Neural cell (in vitro differentiated cells): Measurements from ENCODE around the gene CD3G. TPM values are rescaled to one million over a fixed set of nuclear protein-coding genes. Genes with fewer than 3 reads are reported as not detected.
"Not testable (repeated sequence)": the region's sequence is repeated elsewhere in the genome, so short reads cannot be mapped to it uniquely, and the experiment has no call there.

Source experiments
- H2AFZ ChIP-seq: fragments of 200-600, 300-800 bp; sonication (generic), shearing (Covaris generic); 2 replicates; pipeline ENCODE4 v1.6.0; 2014; ENCODE audit warnings: low read depth, mild to moderate bottlenecking, antibody characterized with exemption, low read length, moderate library complexity
- H3F3A ChIP-seq: fragments of 200-600 bp; shearing (Covaris generic); 2 replicates; pipeline ENCODE4 v1.6.1; 2016; ENCODE audit warnings: mild to moderate bottlenecking, moderate library complexity, mixed read lengths, antibody characterized with exemption, low read length; ENCODE audit not compliant: insufficient read depth, poor library complexity, severe bottlenecking
- H3K27ac ChIP-seq: fragments of 200-600, 300-800 bp; sonication (generic), shearing (Covaris generic); 2 replicates; pipeline ENCODE4 v1.5.1; 2014; ENCODE audit warnings: mild to moderate bottlenecking, low read length, moderate library complexity
- H3K27me3 ChIP-seq: fragments of 300-800, 200-600 bp; sonication (generic), shearing (Covaris generic); 2 replicates; pipeline ENCODE4 v1.6.0; 2014; ENCODE audit warnings: mild to moderate bottlenecking, low read depth, low read length, moderate library complexity; ENCODE audit not compliant: insufficient read depth
- H3K36me3 ChIP-seq: fragments of 300-800, 200-600 bp; sonication (generic), shearing (Covaris generic); 2 replicates; pipeline ENCODE4 v1.5.1; 2014; ENCODE audit warnings: mild to moderate bottlenecking, antibody characterized with exemption, low read length, moderate library complexity; ENCODE audit not compliant: insufficient read depth
- H3K4me2 ChIP-seq: fragments of 300-800, 200-600 bp; sonication (generic), shearing (Covaris generic); 2 replicates; pipeline ENCODE4 v1.6.0; 2014; ENCODE audit warnings: mild to moderate bottlenecking, low read length
- H3K4me3 ChIP-seq: fragments of 300-800, 200-600 bp; sonication (generic), shearing (Covaris generic); 2 replicates; pipeline ENCODE4 v1.5.1; 2014; ENCODE audit warnings: mild to moderate bottlenecking, low read length, moderate library complexity
- H3K79me2 ChIP-seq: fragments of 200-600 bp; shearing (Covaris generic); replicated peaks from 2 replicates; pipeline ENCODE4 v1.6.0; 2014; ENCODE audit warnings: mild to moderate bottlenecking, low read length, moderate library complexity; ENCODE audit not compliant: insufficient read depth
- H3K9ac ChIP-seq: fragments of 300-800, 200-600 bp; sonication (generic), shearing (Covaris generic); 2 replicates; pipeline ENCODE4 v1.6.1; 2016; ENCODE audit warnings: mild to moderate bottlenecking, low read length, mixed read lengths
- H3K9me2 ChIP-seq: fragments of 200-600 bp; shearing (Covaris generic); 2 replicates; pipeline ENCODE4 v1.6.1; 2016; ENCODE audit warnings: mild to moderate bottlenecking, low read length, mixed read lengths; ENCODE audit not compliant: insufficient read depth
- H3K9me3 ChIP-seq: fragments of 200-600, 300-800 bp; sonication (generic), shearing (Covaris generic); 2 replicates; pipeline ENCODE4 v1.6.1; 2016; ENCODE audit warnings: mild to moderate bottlenecking, mixed run types, low read length, moderate library complexity, mixed read lengths
- H4K20me1 ChIP-seq: fragments of 200-600 bp; shearing (Covaris generic); 2 replicates; pipeline ENCODE4 v1.6.1; 2016; ENCODE audit warnings: mild to moderate bottlenecking, mixed run types; ENCODE audit not compliant: insufficient read depth
- EP300 ChIP-seq: fragments of 450-650 bp; conservative IDR thresholded peaks from 2 replicates; pipeline ENCODE4 v1.6.1; 2014; ENCODE audit warnings: antibody characterized with exemption, mild to moderate bottlenecking, moderate library complexity; ENCODE audit not compliant: poor library complexity, severe bottlenecking
- EZH2 ChIP-seq: fragments of 200-600, 300-800 bp; shearing (Covaris generic), sonication (generic); IDR thresholded peaks from 2 replicates; pipeline ENCODE4 v1.6.1; 2014; ENCODE audit warnings: antibody characterized with exemption, low read length, borderline replicate concordance, mild to moderate bottlenecking; ENCODE audit not compliant: insufficient read depth, poor library complexity, severe bottlenecking
- MXI1 ChIP-seq: fragments of 450-650 bp; conservative IDR thresholded peaks from 2 replicates; pipeline ENCODE4 v1.6.1; 2014; ENCODE audit warnings: antibody characterized with exemption, mild to moderate bottlenecking; ENCODE audit not compliant: poor library complexity, severe bottlenecking
- POLR2AphosphoS5 ChIP-seq: IDR thresholded peaks from 2 replicates; pipeline ENCODE4 v1.6.1; 2012
- RAD21 ChIP-seq: fragments of 450-650 bp; conservative IDR thresholded peaks from 2 replicates; pipeline ENCODE4 v1.6.1; 2014; ENCODE audit warnings: antibody characterized with exemption, mild to moderate bottlenecking, moderate library complexity
- SMC3 ChIP-seq: fragments of 450-650 bp; conservative IDR thresholded peaks from 2 replicates; pipeline ENCODE4 v1.6.1; 2014; ENCODE audit warnings: antibody characterized with exemption, mild to moderate bottlenecking, moderate library complexity; ENCODE audit not compliant: poor library complexity
- TAF1 ChIP-seq: IDR thresholded peaks from 2 replicates; pipeline ENCODE4 v1.6.1; 2012; ENCODE audit warnings: low read depth
- polyA plus RNA-seq: library from polyadenylated mRNA; depleted of rRNA; stranded (reverse); fragments of >200 nt; gene quantifications from 2 replicates; pipeline ENCODE4 v1.2.3, GENCODE V29; 2014
- TF ChIP-seq, protein P1 (sequence below): IDR thresholded peaks from 2 replicates; pipeline ENCODE4 v1.6.1; 2012; ENCODE audit warnings: borderline replicate concordance
- TF ChIP-seq, protein P2 (sequence below): fragments of 450-650 bp; IDR thresholded peaks from 2 replicates; pipeline ENCODE4 v1.5.1; 2014; ENCODE audit warnings: antibody characterized with exemption, mild to moderate bottlenecking, moderate library complexity; ENCODE audit not compliant: poor library complexity, severe bottlenecking

Gene CD3G
- polyA plus RNA-seq, 1 donor from 2014 or later: not detected

DNA sequence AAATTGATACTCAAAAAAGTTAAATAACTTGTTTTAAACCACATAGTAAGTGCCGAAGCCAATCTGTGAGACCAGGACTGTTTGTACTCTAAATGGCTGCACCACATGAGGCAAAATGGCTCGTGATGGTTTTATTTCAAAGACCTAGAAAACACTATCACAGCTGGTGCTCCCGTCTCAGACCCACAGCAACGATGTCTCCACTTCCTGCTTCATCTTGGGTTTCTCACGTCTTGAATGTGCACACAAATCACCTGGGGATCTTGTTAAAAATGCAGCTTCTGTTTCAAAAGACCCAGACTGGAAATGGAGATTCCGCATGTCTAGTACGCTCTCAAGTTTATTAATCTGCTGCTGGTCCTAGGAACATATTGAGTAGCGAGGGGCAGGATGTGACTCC, 38.4 kb upstream of the CD3G start:
- Histone ChIP-seq H3K4me3 (no peak overlapping the region), H3F3A (no peaks in the 10 kb centered on the region), H4K20me1 (no peaks in the 10 kb centered on the region), H3K9me3 (no peaks in the 10 kb centered on the region), H3K79me2 (no peaks in the 10 kb centered on the region), H3K27me3 (no peaks in the 10 kb centered on the region), H3K9me2 (no peaks in the 10 kb centered on the region), H3K9ac (no peak overlapping the region), H3K27ac (no peak overlapping the region), H3K36me3 (no peaks in the 10 kb centered on the region), H3K4me2 (no peak overlapping the region), H2AFZ (no peak overlapping the region)
- TF ChIP-seq MXI1 (no peak), EP300 (no peak), RAD21 (no peak), EZH2 (no peak), TAF1 (no peak), SMC3 (no peak), POLR2AphosphoS5 (no peak)
- TF ChIP-seq, protein P1, sequence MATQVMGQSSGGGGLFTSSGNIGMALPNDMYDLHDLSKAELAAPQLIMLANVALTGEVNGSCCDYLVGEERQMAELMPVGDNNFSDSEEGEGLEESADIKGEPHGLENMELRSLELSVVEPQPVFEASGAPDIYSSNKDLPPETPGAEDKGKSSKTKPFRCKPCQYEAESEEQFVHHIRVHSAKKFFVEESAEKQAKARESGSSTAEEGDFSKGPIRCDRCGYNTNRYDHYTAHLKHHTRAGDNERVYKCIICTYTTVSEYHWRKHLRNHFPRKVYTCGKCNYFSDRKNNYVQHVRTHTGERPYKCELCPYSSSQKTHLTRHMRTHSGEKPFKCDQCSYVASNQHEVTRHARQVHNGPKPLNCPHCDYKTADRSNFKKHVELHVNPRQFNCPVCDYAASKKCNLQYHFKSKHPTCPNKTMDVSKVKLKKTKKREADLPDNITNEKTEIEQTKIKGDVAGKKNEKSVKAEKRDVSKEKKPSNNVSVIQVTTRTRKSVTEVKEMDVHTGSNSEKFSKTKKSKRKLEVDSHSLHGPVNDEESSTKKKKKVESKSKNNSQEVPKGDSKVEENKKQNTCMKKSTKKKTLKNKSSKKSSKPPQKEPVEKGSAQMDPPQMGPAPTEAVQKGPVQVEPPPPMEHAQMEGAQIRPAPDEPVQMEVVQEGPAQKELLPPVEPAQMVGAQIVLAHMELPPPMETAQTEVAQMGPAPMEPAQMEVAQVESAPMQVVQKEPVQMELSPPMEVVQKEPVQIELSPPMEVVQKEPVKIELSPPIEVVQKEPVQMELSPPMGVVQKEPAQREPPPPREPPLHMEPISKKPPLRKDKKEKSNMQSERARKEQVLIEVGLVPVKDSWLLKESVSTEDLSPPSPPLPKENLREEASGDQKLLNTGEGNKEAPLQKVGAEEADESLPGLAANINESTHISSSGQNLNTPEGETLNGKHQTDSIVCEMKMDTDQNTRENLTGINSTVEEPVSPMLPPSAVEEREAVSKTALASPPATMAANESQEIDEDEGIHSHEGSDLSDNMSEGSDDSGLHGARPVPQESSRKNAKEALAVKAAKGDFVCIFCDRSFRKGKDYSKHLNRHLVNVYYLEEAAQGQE: no peak
- TF ChIP-seq, protein P2, sequence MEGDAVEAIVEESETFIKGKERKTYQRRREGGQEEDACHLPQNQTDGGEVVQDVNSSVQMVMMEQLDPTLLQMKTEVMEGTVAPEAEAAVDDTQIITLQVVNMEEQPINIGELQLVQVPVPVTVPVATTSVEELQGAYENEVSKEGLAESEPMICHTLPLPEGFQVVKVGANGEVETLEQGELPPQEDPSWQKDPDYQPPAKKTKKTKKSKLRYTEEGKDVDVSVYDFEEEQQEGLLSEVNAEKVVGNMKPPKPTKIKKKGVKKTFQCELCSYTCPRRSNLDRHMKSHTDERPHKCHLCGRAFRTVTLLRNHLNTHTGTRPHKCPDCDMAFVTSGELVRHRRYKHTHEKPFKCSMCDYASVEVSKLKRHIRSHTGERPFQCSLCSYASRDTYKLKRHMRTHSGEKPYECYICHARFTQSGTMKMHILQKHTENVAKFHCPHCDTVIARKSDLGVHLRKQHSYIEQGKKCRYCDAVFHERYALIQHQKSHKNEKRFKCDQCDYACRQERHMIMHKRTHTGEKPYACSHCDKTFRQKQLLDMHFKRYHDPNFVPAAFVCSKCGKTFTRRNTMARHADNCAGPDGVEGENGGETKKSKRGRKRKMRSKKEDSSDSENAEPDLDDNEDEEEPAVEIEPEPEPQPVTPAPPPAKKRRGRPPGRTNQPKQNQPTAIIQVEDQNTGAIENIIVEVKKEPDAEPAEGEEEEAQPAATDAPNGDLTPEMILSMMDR: no peak

DNA sequence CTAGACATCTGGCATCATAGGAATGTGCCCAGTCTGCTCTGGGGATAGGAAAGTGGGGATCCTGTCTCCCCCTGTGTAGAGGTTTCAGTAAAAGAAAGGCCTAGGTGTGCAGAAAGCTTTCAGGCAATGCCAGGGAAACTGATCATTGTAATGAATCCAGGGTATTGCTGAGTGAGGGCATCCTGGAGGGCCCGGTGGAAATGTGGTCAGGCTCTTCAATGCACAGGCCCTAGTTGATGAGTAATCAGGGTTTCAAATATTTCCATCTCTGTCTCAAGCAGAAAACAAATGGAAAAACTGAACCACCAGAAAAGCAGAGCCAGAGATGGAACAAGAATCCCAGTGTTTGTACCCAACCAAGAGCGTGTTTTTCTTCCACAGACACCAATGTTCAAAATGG, 37.6 kb upstream of the CD3G start:
- Histone ChIP-seq H3K4me2 (no peak overlapping the region), H3K27ac (no peak overlapping the region), H3K27me3 (no peaks in the 10 kb centered on the region), H4K20me1 (no peaks in the 10 kb centered on the region), H3K36me3 (no peaks in the 10 kb centered on the region), H2AFZ (no peak overlapping the region), H3K9me3 (no peaks in the 10 kb centered on the region), H3K9ac (no peak overlapping the region), H3K79me2 (no peaks in the 10 kb centered on the region), H3K4me3 (no peak overlapping the region), H3F3A (no peaks in the 10 kb centered on the region), H3K9me2 (no peaks in the 10 kb centered on the region)
- TF ChIP-seq EZH2: no peak
- TF ChIP-seq, protein P2: no peak
- no peak for TF ChIP-seq SMC3
- TF ChIP-seq MXI1: no peak
- no peak for TF ChIP-seq EP300

DNA sequence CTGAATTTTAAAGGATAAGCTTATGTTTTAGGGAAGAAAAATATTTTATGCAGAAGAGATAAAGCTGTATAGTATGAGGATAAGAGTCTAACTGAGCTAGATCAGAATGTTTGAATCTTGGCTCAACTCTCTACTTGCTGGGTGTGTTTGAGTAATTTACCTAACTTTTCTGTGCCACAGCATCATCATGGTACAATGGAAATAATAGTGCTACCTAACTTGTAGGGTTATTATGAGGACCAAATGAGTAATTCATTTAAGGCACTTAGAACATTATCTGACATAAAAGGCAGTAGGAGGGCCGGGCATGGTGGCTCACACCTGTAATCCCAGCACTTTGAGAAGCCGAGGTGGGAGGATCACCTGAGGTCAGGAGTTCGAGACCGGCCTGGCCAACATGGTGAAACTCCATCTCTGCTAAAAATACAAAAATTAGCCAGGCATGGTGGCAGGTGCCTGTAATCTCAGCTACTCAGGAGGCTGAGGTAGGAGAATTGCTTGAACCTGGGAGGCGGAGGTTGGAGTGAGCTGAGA, 35.1 kb upstream of the CD3G start:
- H3K27me3 ChIP-seq, H3K9me3 ChIP-seq: not testable (repeated sequence)

More for the DNA sequence above, 35.1 kb upstream of the CD3G start:
- H3K4me2 ChIP-seq, H3F3A ChIP-seq, H3K79me2 ChIP-seq, H2AFZ ChIP-seq, H3K4me3 ChIP-seq, H3K27ac ChIP-seq, H4K20me1 ChIP-seq, H3K36me3 ChIP-seq, H3K9me2 ChIP-seq, H3K9ac ChIP-seq: not testable (repeated sequence)
